ENCODE data around the gene ALOX5.

GRCh38 chr10:45378914-45379726 lies 5.1 kb downstream of the ALOX5 start:
- TF ChIP-seq CTCF (conservative IDR thresholded peaks at IDR 0.05; ENCODE audit: low read depth, low read length) (no peak), EZH2phosphoT487 (IDR thresholded peaks at IDR 0.05; ENCODE audit: borderline replicate concordance, low read length) (no peak), EZH2 (IDR thresholded peaks at IDR 0.05; ENCODE audit: low read length, unreplicated experiment) (no peak)
